Activated naive CD8-positive, alpha-beta T cell treated with anti-CD3 and anti-CD28 coated beads, Interleukin-2, amount 50 U/mL, for 24 hours (primary cell): ENCODE measurements around the gene TMEM14C.
A peak's percentile ranks its signal among the peaks of the same experiment; 100 is the strongest.
"Not testable (repeated sequence)": the region's sequence is repeated elsewhere in the genome, so short reads cannot be mapped to it uniquely, and the experiment has no call there.

Experiments used
- ATAC-seq: fragments of 150-1000 bp; cut with Tn5 transposase; one replicate; pipeline ENCODE4 v1.10.0; 2021
- DNase-seq: peaks from one replicate; pipeline ENCODE4 v3.0.0; 2021
- H3K27ac Mint-ChIP-seq: one replicate; pipeline ENCODE4 v1.8.0; 2021; ENCODE audit warnings: mild to moderate bottlenecking, mixed read lengths
- H3K27me3 Mint-ChIP-seq: one replicate; pipeline ENCODE4 v1.8.0; 2021; ENCODE audit warnings: mixed read lengths
- H3K36me3 Mint-ChIP-seq: one replicate; pipeline ENCODE4 v1.8.0; 2021; ENCODE audit warnings: low read depth, mixed read lengths
- H3K4me1 Mint-ChIP-seq: one replicate; pipeline ENCODE4 v1.8.0; 2021; ENCODE audit warnings: mixed read lengths
- H3K4me3 Mint-ChIP-seq: one replicate; pipeline ENCODE4 v1.8.0; 2021; ENCODE audit warnings: mild to moderate bottlenecking, moderate library complexity, mixed read lengths
- H3K9me3 Mint-ChIP-seq: one replicate; pipeline ENCODE4 v1.8.0; 2021; ENCODE audit warnings: mixed read lengths

The TMEM14C gene

DNA sequence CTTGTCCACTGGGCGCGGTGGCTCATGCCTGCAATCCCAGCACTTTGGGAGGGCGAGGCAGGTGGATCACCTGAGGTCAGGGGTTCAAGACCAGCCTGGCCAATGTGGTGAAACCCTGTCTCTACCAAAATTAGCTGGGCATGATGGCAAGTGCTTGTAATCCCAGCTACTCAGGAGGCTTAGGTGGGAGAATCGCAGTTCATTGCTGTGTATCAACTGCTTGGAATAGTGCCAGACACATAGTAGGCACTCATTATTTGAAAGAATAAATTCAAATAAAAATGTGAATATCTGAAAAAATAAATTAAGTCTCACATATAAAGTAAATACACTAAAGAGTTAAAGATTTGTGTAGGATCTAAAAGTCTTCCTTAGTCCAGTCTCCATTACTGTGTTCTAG is 26.2 kb upstream of the TMEM14C start:
- DNase-seq (no peak), ATAC-seq (no peak)
- H3K36me3 Mint-ChIP-seq: peaks cover 65% of the 10 kb centered on the region
- H3K27ac Mint-ChIP-seq: peak overlapping the region; percentile 45
- H3K4me1 Mint-ChIP-seq: peaks cover 59% of the 10 kb centered on the region
- peaks cover 3% of the 10 kb centered on the region for H3K27me3 Mint-ChIP-seq
- H3K9me3 Mint-ChIP-seq: peaks cover 3% of the 10 kb centered on the region
- peak overlapping the region; percentile 89 for H3K4me3 Mint-ChIP-seq

DNA sequence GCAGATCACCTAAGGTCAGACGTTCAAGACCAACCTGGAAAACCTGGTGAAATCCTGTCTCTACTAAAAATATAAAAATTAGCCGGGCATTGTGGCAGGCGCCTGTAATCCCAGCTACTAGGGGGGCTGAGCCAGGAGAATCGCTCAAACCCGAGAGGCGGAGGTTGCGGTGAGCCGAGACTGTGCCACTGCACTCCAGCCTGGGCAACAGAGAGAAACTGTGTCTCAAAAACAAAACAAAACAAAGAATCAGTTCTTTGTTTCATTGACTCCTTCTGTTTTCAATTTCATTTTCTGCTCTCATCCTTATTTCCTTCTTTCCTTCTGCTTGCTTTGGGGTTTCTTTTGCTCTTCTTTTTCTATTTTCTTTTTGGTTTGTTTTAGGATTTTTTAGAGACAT is 8.9 kb upstream of the TMEM14C start:
- Mint-ChIP-seq H3K27me3 (no peaks in the 10 kb centered on the region), H3K4me1 (no peaks in the 10 kb centered on the region), H3K27ac (no peak overlapping the region), H3K4me3 (no peak overlapping the region), H3K9me3 (peaks cover 4% of the 10 kb centered on the region), H3K36me3 (peaks cover 20% of the 10 kb centered on the region)
- ATAC-seq: no peak
- DNase-seq: no peak

DNA sequence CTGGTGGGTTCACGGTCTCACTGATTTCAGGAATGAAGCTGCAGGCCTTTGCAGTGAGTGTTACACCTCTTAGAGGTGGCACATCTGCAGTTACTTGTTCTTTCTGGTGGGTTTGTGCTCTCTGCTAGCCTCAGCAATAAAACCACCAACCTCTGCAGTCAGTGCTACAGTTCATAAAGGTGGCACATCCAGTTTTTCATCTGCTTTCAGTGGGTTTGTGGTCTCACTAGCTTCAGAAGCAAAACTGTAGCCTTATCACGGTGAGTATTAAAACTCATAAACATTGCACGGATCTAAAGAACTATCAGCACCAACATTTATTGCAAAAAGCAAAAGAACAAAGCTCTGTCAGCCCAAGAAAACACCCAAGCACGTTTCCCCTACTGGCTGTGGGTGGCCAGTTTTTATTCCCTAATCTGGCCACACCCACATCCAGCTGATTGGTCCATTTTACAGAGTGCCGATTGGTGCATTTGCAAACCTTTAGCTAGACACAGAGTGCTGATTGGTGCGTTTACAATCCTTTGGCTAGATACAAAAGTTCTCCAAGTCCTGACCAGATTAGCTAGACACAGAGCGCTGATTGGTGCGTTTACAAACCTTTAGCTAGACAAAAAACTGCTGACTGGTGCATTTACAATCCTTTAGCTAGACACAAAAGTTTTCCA is 3.4 kb upstream of the TMEM14C start:
- Mint-ChIP-seq H3K27me3 (no peaks in the 10 kb centered on the region), H3K36me3 (peaks cover 9% of the 10 kb centered on the region), H3K4me1 (peaks cover 38% of the 10 kb centered on the region), H3K27ac (peak overlapping the region; percentile 89), H3K9me3 (peaks cover 9% of the 10 kb centered on the region), H3K4me3 (peak overlapping the region; percentile 82)
- DNase-seq: peak; percentile 50
- ATAC-seq: no peak

DNA sequence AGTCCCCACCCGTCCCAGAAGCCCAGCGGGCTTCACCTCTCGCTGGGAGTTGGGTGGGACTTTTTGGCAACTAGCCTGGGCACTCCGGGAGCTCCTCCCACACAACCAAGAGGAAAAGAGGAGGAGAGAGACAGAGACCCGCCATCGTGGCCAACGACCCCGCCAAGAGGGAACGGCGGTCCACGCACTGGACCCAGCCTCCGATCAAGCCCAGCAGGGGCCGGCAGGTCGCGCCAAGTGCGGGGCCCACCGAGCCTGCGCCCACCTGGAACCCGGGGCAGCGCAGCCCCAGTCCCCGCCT is 3.0 kb upstream of the TMEM14C start:
- ATAC-seq: no peak
- peak overlapping the region; percentile 82 for H3K4me3 Mint-ChIP-seq
- H3K36me3 Mint-ChIP-seq: peaks cover 9% of the 10 kb centered on the region
- H3K27me3 Mint-ChIP-seq: no peaks in the 10 kb centered on the region
- peaks cover 9% of the 10 kb centered on the region for H3K9me3 Mint-ChIP-seq
- DNase-seq: no peak
- peaks cover 43% of the 10 kb centered on the region for H3K4me1 Mint-ChIP-seq
- H3K27ac Mint-ChIP-seq: peak overlapping the region; percentile 89

- H3K4me3 Mint-ChIP-seq: peak overlapping the region; percentile 91
- peak; percentile 67 for DNase-seq
- H3K4me1 Mint-ChIP-seq: peaks cover 47% of the 10 kb centered on the region
- peak; percentile 25 for ATAC-seq
- H3K9me3 Mint-ChIP-seq: peaks cover 9% of the 10 kb centered on the region
- peak overlapping the region; percentile 91 for H3K27ac Mint-ChIP-seq
- no peaks in the 10 kb centered on the region for H3K27me3 Mint-ChIP-seq
- H3K36me3 Mint-ChIP-seq: peaks cover 10% of the 10 kb centered on the region
Measured at GRCh38 chr6:10720265-10720959, 2.5 kb upstream of the TMEM14C start.

DNA sequence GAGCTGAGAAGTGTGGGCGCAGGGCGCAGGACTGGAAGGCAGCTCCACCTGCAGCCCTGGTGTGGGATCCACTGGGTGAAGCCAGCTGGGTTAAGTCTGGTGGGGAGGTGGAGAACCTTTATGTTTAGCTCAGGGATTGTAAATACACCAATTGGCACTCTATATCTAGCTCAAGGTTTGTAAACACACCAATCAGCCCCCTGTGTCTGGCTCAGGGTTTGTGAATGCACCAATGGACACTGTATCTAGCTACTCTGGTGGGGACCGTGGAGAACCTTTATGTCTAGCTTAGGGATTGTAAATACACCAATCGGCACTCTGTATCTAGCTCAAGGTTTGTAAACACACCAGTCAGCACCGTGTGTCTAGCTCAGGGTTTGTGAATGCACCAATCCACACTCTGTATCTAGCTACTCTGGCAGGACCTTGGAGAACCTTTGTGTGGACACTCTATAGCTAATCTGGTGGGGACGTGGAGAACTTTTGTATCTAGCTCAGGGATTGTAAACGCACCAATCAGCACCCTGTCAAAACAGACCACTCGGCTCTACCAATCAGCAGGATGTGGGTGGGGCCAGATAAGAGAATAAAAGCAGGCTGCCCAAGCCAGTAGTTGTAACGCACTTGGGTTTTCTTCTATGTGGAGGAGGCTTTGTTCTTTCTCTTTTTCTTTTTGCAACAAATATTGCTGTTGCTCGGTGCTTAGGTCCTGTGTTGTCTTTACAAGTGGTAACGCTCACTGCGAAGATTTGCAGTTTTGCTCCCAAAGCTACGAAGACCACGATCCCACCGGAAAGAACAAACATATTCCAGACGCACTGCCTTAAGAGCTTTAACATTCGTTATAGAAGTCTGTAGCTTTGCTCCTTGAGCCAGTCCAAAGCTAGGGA is 1.7 kb upstream of the TMEM14C start:
- peak; percentile 9 for DNase-seq
- H3K27me3 Mint-ChIP-seq, H3K9me3 Mint-ChIP-seq, ATAC-seq: not testable (repeated sequence)
- Mint-ChIP-seq H3K4me3 (peak overlapping the region; percentile 91), H3K36me3 (peaks cover 16% of the 10 kb centered on the region), H3K4me1 (peaks cover 53% of the 10 kb centered on the region), H3K27ac (peak overlapping the region; percentile 91)

DNA sequence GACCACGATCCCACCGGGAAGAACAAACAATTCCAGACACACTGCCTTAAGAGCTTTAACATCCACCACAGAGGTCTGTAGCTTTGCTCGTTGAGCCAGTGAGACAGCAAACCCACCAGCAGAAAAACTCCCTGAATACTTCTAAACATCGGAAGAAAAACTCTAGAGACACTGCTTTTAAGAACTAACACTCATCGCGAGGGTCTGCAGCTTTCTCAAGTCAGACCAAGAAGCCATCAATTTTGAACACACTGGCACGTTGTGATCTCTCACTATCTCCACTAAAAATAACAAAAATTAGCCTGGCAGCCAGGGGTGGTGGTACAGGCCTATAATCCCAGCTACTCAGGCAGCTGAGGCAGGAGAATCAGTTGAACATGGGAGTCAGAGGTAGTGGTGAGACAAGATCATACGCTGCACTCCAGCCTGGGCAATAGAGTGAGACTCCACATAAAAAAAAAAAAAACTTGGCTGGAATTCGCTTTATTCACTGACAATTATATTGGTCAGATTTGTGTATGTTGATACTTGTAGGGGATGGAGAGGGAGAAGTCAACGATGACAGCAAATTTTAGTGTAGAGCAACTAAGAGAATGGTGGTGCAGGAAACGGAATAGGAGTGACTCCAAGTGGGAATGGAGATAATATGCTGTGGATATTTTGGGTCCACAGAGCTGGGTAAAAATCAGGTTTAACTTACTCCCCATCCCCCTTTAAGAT is 860 bp upstream of the TMEM14C start:
- peaks cover 18% of the 10 kb centered on the region for H3K36me3 Mint-ChIP-seq
- ATAC-seq (no peak), DNase-seq (no peak)
- peak overlapping the region; percentile 91 for H3K4me3 Mint-ChIP-seq
- peaks cover 53% of the 10 kb centered on the region for H3K4me1 Mint-ChIP-seq
- H3K27me3 Mint-ChIP-seq: no peaks in the 10 kb centered on the region
- H3K27ac Mint-ChIP-seq: peak overlapping the region; percentile 91
- peaks cover 9% of the 10 kb centered on the region for H3K9me3 Mint-ChIP-seq

- Mint-ChIP-seq H3K36me3 (peaks cover 21% of the 10 kb centered on the region), H3K9me3 (peaks cover 9% of the 10 kb centered on the region), H3K4me3 (peak overlapping the region; percentile 91), H3K27ac (peak overlapping the region; percentile 91), H3K27me3 (no peaks in the 10 kb centered on the region), H3K4me1 (peaks cover 53% of the 10 kb centered on the region)
- ATAC-seq (no peak), DNase-seq (no peak)
Measured at GRCh38 chr6:10722570-10722819, 375 bp upstream of the TMEM14C start.

DNA sequence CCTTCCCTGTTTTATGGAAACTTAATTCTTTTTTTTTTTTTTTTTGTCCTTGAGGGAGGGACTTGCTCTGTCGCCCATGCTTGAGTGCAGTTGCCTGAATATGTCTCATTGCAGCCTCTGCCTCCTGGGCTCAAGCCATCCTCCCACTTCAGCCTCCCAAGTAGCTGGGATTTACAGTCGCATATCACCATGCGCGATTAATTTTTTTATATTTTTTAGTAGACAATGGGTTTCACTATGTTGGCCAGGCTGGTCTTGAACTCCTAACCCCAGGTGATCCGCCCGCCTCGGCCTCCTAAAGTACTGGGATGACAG is 654 bp downstream of the TMEM14C start:
- H3K9me3 Mint-ChIP-seq: peaks cover 6% of the 10 kb centered on the region
- ATAC-seq: no peak
- no peak for DNase-seq
- H3K4me3 Mint-ChIP-seq: peak overlapping the region; percentile 91
- peak overlapping the region; percentile 91 for H3K27ac Mint-ChIP-seq
- H3K36me3 Mint-ChIP-seq: peaks cover 26% of the 10 kb centered on the region
- no peaks in the 10 kb centered on the region for H3K27me3 Mint-ChIP-seq
- H3K4me1 Mint-ChIP-seq: peaks cover 57% of the 10 kb centered on the region

DNA sequence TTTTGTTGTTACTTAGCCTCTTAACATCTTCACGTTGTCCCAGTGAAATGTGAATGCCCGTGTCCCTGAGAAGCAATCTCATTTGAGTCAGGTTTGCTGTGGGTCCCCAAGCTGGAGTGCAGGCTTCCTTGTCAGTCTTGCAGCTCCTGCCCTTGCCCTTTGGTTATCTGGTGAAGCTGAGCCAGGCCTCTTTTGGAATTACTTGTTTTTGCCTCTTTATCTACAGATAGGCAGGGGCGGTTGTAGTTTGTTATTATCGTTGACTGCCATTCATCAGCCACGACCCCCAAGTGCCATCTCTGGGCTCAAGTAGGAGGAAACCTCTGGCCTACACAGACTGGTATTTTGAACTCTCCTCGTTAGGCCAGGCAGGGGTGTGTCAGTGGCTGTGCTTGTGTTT is 2.2 kb downstream of the TMEM14C start:
- peaks cover 49% of the 10 kb centered on the region for H3K4me1 Mint-ChIP-seq
- no peaks in the 10 kb centered on the region for H3K27me3 Mint-ChIP-seq
- DNase-seq (no peak), ATAC-seq (no peak)
- H3K9me3 Mint-ChIP-seq: no peaks in the 10 kb centered on the region
- H3K4me3 Mint-ChIP-seq: no peak overlapping the region
- H3K27ac Mint-ChIP-seq: no peak overlapping the region
- H3K36me3 Mint-ChIP-seq: peaks cover 21% of the 10 kb centered on the region

GRCh38 chr6:10725716-10726115 is 2.8 kb downstream of the TMEM14C start:
- Mint-ChIP-seq H3K36me3 (peaks cover 27% of the 10 kb centered on the region), H3K4me1 (peaks cover 49% of the 10 kb centered on the region), H3K27ac (no peak overlapping the region), H3K27me3 (no peaks in the 10 kb centered on the region), H3K4me3 (no peak overlapping the region), H3K9me3 (no peaks in the 10 kb centered on the region)
- DNase-seq: no peak
- ATAC-seq: no peak

DNA sequence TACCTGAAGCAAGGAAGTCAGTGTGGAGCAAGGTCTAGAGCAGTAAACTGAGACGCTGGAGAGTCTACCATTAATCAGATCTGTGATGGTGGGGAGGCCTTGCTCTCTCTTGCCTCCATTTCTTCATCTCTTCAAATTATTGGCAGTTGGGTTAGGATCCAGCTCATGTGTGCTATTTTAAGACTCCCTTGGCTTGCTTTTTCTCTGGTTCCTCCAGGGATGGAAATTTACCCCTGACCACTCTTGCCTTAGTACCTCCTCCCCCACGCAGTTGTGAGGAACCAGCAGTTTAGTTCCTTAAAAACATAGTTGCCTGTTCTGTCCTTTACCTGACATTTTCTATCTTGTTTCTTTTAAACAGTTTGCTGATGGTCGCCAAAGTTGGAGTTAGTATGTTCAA is 7.4 kb downstream of the TMEM14C start:
- Mint-ChIP-seq H3K4me3 (no peak overlapping the region), H3K36me3 (peaks cover 31% of the 10 kb centered on the region), H3K4me1 (peaks cover 11% of the 10 kb centered on the region), H3K27ac (no peak overlapping the region), H3K27me3 (no peaks in the 10 kb centered on the region), H3K9me3 (no peaks in the 10 kb centered on the region)
- no peak for ATAC-seq
- DNase-seq: no peak

DNA sequence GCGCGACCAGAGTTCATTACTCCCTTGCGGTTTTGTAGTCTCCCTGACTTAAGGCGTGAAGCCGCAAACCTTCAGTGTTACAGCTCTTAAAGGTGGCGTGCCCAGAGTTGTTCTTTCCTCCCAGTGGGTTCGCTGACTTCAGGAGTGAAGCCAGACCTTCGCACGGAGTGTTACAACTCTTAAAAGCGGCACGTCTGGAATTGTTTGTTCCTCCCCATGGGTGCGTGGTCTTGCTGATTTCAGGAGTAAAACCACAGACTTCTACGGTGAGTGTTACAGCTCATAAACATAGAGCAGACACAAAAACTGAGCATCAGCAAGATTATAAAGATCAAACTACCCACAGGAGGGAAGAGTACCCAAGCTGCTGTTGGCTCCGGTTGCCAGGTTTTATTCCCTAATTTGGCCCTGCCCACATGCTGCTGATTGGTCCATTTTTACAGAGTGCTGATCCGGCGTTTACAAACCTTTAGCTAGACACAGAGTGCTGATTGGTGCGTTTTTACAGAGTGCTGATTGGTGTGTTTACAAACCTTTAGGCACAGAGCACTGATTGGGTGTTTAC is 10.4 kb downstream of the TMEM14C start:
- no peaks in the 10 kb centered on the region for H3K4me1 Mint-ChIP-seq
- no peak overlapping the region for H3K27ac Mint-ChIP-seq
- ATAC-seq: no peak
- H3K4me3 Mint-ChIP-seq: no peak overlapping the region
- no peaks in the 10 kb centered on the region for H3K9me3 Mint-ChIP-seq
- peaks cover 13% of the 10 kb centered on the region for H3K36me3 Mint-ChIP-seq
- no peaks in the 10 kb centered on the region for H3K27me3 Mint-ChIP-seq
- DNase-seq: no peak

DNA sequence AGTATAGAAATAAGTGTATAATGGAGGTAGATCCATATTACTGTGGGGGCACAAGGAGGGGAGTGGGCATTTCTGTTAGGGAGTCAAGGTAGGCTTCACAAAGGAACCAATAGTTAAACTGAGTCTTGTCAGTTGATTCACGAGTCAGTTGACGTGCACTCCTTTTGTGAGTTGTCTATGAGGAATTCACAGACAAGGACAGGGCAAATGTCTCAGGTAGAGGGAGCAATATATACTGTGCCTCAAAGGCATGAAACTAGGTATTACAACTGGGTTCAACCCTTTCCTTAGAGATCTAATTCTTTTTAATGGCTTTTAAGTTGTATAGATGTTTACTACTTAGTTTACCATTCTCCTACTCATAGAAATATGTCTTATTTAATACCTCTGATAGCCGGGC is 11.0 kb downstream of the TMEM14C start:
- Mint-ChIP-seq H3K27me3 (no peaks in the 10 kb centered on the region), H3K4me3 (no peak overlapping the region), H3K9me3 (no peaks in the 10 kb centered on the region), H3K36me3 (peaks cover 12% of the 10 kb centered on the region), H3K4me1 (no peaks in the 10 kb centered on the region), H3K27ac (no peak overlapping the region)
- ATAC-seq (no peak), DNase-seq (no peak)
